Small intestine (tissue), 7 donors: Measurements from ENCODE around the gene ZNF778. TPM values are rescaled to one million over a fixed set of nuclear protein-coding genes. Genes with fewer than 3 reads are reported as not detected.
"Not testable (repeated sequence)": the region's sequence is repeated elsewhere in the genome, so short reads cannot be mapped to it uniquely, and the experiment has no call there.

Experiments used
- DNase-seq, 2 donors: peaks; one replicate each; pipeline versions ENCODE4 v3.0.0 to v3.0.0-alpha.2; 2013
- FAIRE-seq: peaks from 2 replicates; lab custom pipeline; 2012; peaks lifted over from hg19 to GRCh38; lab: Jason Lieb, UNC
- H3K27ac ChIP-seq, 3 donors: one replicate each; pipeline ENCODE4 v1.5.1; 2013; ENCODE audit warnings: low read length in 2 of 3, mild to moderate bottlenecking in 2 of 3, control low read depth in 1 of 3, inconsistent platforms in 1 of 3, low read depth in 1 of 3, moderate library complexity in 1 of 3
- H3K27me3 ChIP-seq, 3 donors: one replicate each; pipeline ENCODE4 v1.6.1; 2013; ENCODE audit warnings: low read length in 3 of 3, inconsistent platforms in 1 of 3; ENCODE audit not compliant: control insufficient read depth in 3 of 3, insufficient read depth in 3 of 3
- H3K36me3 ChIP-seq, 3 donors: one replicate each; pipeline ENCODE4 v1.6.1; 2013; ENCODE audit warnings: low read length in 3 of 3, inconsistent platforms in 1 of 3, low read depth in 1 of 3, mild to moderate bottlenecking in 1 of 3, moderate library complexity in 1 of 3; ENCODE audit not compliant: control insufficient read depth in 3 of 3, insufficient read depth in 2 of 3
- H3K4me1 ChIP-seq, 3 donors: one replicate each; pipeline ENCODE4 v1.6.1; 2013; ENCODE audit warnings: low read length in 2 of 3, inconsistent platforms in 1 of 3, low read depth in 1 of 3, mild to moderate bottlenecking in 1 of 3, moderate library complexity in 1 of 3; ENCODE audit not compliant: control insufficient read depth in 3 of 3, insufficient read depth in 2 of 3
- H3K4me3 ChIP-seq, 3 donors: one replicate each; pipeline ENCODE4 v1.5.1; 2013; ENCODE audit warnings: low read length in 3 of 3, control low read depth in 1 of 3, inconsistent platforms in 1 of 3, low read depth in 1 of 3, mild to moderate bottlenecking in 1 of 3, moderate library complexity in 1 of 3
- H3K9me3 ChIP-seq, 2 donors: one replicate each; pipeline ENCODE4 v1.6.1; 2013; ENCODE audit warnings: low read depth in 1 of 2, low read length in 1 of 2; ENCODE audit not compliant: control insufficient read depth in 2 of 2, insufficient read depth in 1 of 2
- WGBS, 3 donors: extraction: QIAGEN DNeasy Blood & Tissue Kit; methylation state at CpG; one replicate each; pipeline ENCODE4 v1.1.7; 2013; 5-methylcytosine and 5-hydroxymethylcytosine counted together
- polyA plus RNA-seq, 4 donors: library from polyadenylated mRNA; stranded (reverse) in 3 of 4; unstranded in 1 of 4; fragments of 200-250 nt in 3 of 4; fragments of 120-200 nt in 1 of 4; gene quantifications; one replicate each; pipeline versions ENCODE4 v1.2.1 to v1.2.3, GENCODE V29; 2013
- donor health status: healthy with polysubstance abuse.
- donor health status: control.
- donor health status: control.
- donor health status: Bipolar disorder and iron deficiency.
- donor health status: healthy.

ZNF778 gene
- polyA plus RNA-seq, 4 donors: 0.89 to 3.2 (median 1.2) TPM

DNA sequence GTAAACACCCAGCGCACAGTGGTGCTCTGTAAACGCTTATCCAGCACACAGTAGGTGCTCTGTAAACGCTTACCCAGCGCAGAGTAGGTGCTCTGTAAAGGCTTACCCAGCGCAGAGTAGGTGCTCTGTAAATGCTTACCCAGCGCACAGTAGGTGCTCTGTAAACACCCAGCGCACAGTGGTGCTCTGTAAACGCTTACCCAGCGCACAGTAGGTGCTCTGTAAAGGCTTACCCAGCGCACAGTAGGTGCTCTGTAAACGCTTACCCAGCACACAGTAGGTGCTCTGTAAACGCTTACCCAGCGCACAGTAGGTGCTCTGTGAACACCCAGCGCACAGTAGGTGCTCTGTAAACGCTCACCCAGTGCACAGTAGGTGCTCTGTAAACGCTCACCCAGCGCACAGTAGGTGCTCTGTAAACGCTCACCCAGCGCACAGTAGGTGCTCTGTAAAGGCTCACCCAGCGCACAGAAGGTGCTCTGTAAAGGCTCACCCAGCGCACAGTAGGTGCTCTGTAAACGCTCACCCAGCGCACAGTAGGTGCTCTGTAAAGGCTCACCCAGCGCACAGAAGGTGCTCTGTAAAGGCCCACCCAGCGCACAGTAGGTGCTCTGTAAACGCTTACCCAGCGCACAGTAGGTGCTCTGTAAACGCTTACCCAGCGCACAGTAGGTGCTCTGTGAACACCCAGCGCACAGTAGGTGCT lies 31.5 kb upstream of the ZNF778 start:
- H3K36me3 ChIP-seq, FAIRE-seq, H3K4me1 ChIP-seq, H3K4me3 ChIP-seq, H3K27ac ChIP-seq, H3K9me3 ChIP-seq, DNase-seq: not testable (repeated sequence)
- 82 to 94% (median 87%) methylated on average over 25 to 30 of the region's 30 CpGs for WGBS, 3 donors
- H3K27me3 ChIP-seq: peaks cover 0 to 21% (median 0%) of the 10 kb centered on the region in 3 donors

DNA sequence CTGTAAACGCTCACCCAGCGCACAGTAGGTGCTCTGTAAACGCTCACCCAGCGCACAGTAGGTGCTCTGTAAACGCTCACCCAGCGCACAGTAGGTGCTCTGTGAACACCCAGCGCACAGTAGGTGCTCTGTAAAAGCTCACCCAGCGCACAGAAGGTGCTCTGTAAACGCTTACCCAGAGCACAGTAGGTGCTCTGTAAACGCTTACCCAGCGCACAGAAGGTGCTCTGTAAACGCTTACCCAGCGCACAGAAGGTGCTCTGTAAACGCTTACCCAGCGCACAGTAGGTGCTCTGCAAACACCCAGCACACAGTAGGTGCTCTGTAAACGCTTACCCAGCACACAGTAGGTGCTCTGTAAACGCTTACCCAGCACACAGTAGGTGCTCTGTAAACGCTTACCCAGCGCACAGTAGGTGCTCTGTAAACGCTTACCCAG lies 30.9 kb upstream of the ZNF778 start:
- not testable (repeated sequence) for DNase-seq, H3K9me3 ChIP-seq, H3K27ac ChIP-seq, FAIRE-seq, H3K4me1 ChIP-seq, H3K36me3 ChIP-seq, H3K4me3 ChIP-seq
- peaks cover 0 to 26% (median 0%) of the 10 kb centered on the region in 3 donors for H3K27me3 ChIP-seq
- WGBS, 3 donors: 80 to 91% (median 84%) methylated on average over 20 of the region's 20 CpGs

GRCh38 chr16:89187032-89187769 lies 30.3 kb upstream of the ZNF778 start:
- WGBS, 3 donors: 45 to 63% (median 53%) methylated on average over 19 of the region's 19 CpGs
- no peak for FAIRE-seq
- H3K4me1 ChIP-seq: no peaks in the 10 kb centered on the region
- H3K9me3 ChIP-seq: no peaks in the 10 kb centered on the region
- no peak overlapping the region for H3K27ac ChIP-seq
- H3K36me3 ChIP-seq: no peaks in the 10 kb centered on the region
- H3K4me3 ChIP-seq: no peak overlapping the region
- peaks cover 0 to 27% (median 0%) of the 10 kb centered on the region in 3 donors for H3K27me3 ChIP-seq
- peak in 1 of 2 donors; percentile 52 for DNase-seq

GRCh38 chr16:89187770-89188392 lies 29.6 kb upstream of the ZNF778 start:
- H3K27me3 ChIP-seq: peaks cover 0 to 27% (median 0%) of the 10 kb centered on the region in 3 donors
- FAIRE-seq (no peak), DNase-seq (no peak)
- no peak overlapping the region for H3K4me3 ChIP-seq
- no peaks in the 10 kb centered on the region for H3K4me1 ChIP-seq
- WGBS, 3 donors: 55 to 69% (median 57%) methylated on average over 18 to 19 of the region's 19 CpGs
- H3K9me3 ChIP-seq: no peaks in the 10 kb centered on the region
- no peaks in the 10 kb centered on the region for H3K36me3 ChIP-seq
- H3K27ac ChIP-seq: no peak overlapping the region

DNA sequence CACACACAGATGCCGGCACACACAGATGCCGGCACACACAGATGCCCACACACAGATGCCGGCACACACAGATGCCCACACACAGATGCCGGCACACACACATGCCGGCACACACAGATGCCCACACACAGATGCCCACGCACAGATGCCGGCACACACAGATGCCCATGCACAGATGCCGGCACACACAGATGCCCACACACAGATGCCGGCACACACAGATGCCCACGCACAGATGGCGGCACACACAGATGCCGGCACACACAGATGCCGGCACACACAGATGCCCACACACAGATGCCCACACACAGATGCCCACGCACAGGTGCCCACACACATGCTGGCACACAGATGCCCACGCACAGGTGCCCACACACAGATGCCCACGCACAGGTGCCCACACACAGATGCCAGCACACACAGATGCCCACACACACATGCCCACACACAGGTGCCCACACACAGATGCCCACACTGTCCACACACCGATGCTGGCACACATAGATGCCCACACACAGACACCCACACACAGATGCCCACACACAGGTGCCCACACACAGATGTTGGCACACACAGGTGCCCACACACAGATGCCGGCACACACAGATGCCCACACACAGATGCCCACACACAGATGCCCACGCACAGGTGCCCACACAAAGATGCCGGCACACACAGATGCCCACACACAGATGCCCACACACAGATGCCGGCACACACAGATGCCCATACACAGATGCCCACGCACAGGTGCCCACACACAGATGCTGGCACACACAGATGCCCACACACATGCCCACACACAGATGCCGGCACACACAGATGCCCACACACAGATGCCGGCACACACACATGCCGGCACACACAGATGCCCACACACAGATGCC lies 28.8 kb upstream of the ZNF778 start:
- H3K4me3 ChIP-seq, FAIRE-seq, DNase-seq, H3K36me3 ChIP-seq, H3K4me1 ChIP-seq, H3K9me3 ChIP-seq, H3K27ac ChIP-seq: not testable (repeated sequence)
- H3K27me3 ChIP-seq: peaks cover 0 to 26% (median 0%) of the 10 kb centered on the region in 3 donors
- 87 to 95% (median 88%) methylated on average over 25 of the region's 25 CpGs for WGBS, 3 donors

DNA sequence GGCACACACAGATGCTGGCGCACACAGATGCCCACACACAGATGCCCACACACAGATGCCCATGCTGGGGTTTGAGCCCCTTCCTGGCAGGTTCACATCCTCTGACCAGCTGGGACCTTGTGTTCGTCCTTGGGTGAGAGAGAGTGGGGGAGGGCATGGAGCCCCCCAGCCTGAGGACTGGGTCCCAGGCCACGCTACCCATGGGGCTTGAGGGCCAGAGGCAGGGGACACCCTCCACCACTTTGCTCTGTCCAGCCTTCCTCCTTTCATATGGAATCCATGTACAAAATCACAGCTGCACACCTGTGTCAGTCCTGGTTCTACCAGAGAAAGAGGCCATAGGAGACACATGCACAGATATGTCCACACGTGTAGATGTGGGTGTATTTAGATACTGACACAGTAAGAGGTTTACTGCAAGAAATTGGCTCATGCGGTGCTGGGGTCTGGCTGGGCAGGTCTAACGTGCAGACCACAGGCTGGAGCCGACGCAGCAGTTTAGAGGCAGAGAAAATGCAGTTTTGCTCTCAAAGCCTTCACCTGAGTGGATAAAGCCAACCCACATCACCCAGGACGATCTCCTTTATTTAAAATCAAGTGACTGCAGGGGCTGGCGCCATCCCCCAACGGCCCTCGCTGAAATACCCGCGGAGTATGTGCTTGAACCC lies 28.0 kb upstream of the ZNF778 start:
- Histone ChIP-seq H3K27ac (no peak overlapping the region), H3K4me1 (no peaks in the 10 kb centered on the region), H3K36me3 (no peaks in the 10 kb centered on the region), H3K27me3 (peaks cover 0 to 20% (median 3%) of the 10 kb centered on the region in 3 donors), H3K9me3 (no peaks in the 10 kb centered on the region), H3K4me3 (no peak overlapping the region)
- DNase-seq (no peak), FAIRE-seq (no peak)
- WGBS, 3 donors: 55 to 66% (median 64%) methylated on average over 14 of the region's 14 CpGs

GRCh38 chr16:89190150-89190958 lies 27.1 kb upstream of the ZNF778 start:
- no peaks in the 10 kb centered on the region for H3K36me3 ChIP-seq
- H3K27ac ChIP-seq: no peak overlapping the region
- no peak for FAIRE-seq
- WGBS, 3 donors: 46 to 65% (median 56%) methylated on average over 26 to 28 of the region's 28 CpGs
- H3K9me3 ChIP-seq: no peaks in the 10 kb centered on the region
- no peak for DNase-seq
- peaks cover 0 to 18% (median 3%) of the 10 kb centered on the region in 3 donors for H3K27me3 ChIP-seq
- H3K4me1 ChIP-seq: no peaks in the 10 kb centered on the region
- H3K4me3 ChIP-seq: no peak overlapping the region
